Sigmoid colon (tissue), 7 donors: ENCODE measurements around the gene NNT. TPM values are rescaled to one million over a fixed set of nuclear protein-coding genes. Genes with fewer than 3 reads are reported as not detected.

Experiments used
- DNase-seq: peaks from one replicate; pipeline ENCODE4 v3.0.0-alpha.2; 2019
- H3K27ac ChIP-seq, 4 donors: fragments of 200-600 bp; sonication (generic); one replicate each; pipeline ENCODE4 v1.5.1; 2016 to 2019; ENCODE audit warnings: mild to moderate bottlenecking in 1 of 4
- H3K27me3 ChIP-seq, 3 donors: fragments of 200-600 bp; sonication (generic); one replicate each; pipeline ENCODE4 v1.5.1; 2019; ENCODE audit warnings: mild to moderate bottlenecking in 1 of 3
- H3K36me3 ChIP-seq, 4 donors: fragments of 200-600 bp; sonication (generic); one replicate each; pipeline ENCODE4 v1.5.1; 2016 to 2019
- H3K4me1 ChIP-seq, 4 donors: fragments of 200-600 bp; sonication (generic); one replicate each; pipeline ENCODE4 v1.5.1; 2017 to 2019
- H3K4me3 ChIP-seq, 4 donors: fragments of 200-600 bp; sonication (generic); one replicate each; pipeline ENCODE4 v1.5.1; 2017 to 2019; ENCODE audit warnings: mild to moderate bottlenecking in 2 of 4, moderate library complexity in 1 of 4
- H3K9me3 ChIP-seq, 4 donors: fragments of 200-600 bp in 3 of 4; sonication (generic) in 3 of 4; one replicate each; pipeline versions ENCODE4 v1.5.1 to v1.6.1; 2013 to 2019
- EP300 ChIP-seq, 4 donors: sonication (generic); formaldehyde crosslinking; IDR thresholded peaks; one replicate each; pipeline ENCODE4 v1.6.1; 2017; ENCODE audit warnings: antibody characterized with exemption in 4 of 4
- POLR2A ChIP-seq, 2 donors: fragments of 450-650 bp; IDR thresholded peaks; one replicate each; pipeline ENCODE4 v1.6.1; 2016; ENCODE audit warnings: antibody characterized with exemption in 2 of 2, mild to moderate bottlenecking in 2 of 2, moderate library complexity in 2 of 2
- POLR2AphosphoS5 ChIP-seq, 4 donors: sonication (generic); formaldehyde crosslinking; IDR thresholded peaks; one replicate each; pipeline ENCODE4 v1.6.1; 2017; ENCODE audit warnings: antibody characterized with exemption in 4 of 4
- WGBS, 2 donors: extraction: QIAGEN DNeasy Blood & Tissue Kit; methylation state at CpG; one replicate each; pipeline ENCODE4 v1.1.7; 2013; 5-methylcytosine and 5-hydroxymethylcytosine counted together
- intact Hi-C: fragments of 100-400 bp; cut with DNase I; formaldehyde crosslinking; loops from one replicate; pipeline ENCODE4 v1.15.1; 2023
- polyA plus RNA-seq, 3 donors: library from polyadenylated mRNA; stranded (reverse); fragments of 200-250 nt; gene quantifications; one replicate each; pipeline ENCODE4 v1.2.3, GENCODE V29; 2013
- total RNA-seq, 4 donors: library from RNA; depleted of rRNA; stranded (reverse); fragments of >200 nt; gene quantifications; one replicate each; pipeline ENCODE4 v1.1.0, GENCODE V29; 2016
- TF ChIP-seq, protein P1 (sequence below), 4 experiments: fragments of 450-650 bp in 3 of 4; fragments of 200-600 bp in 1 of 4; IDR thresholded peaks; one replicate each; pipeline ENCODE4 v1.5.1; 2016 to 2019; ENCODE audit warnings: antibody characterized with exemption in 4 of 4, mild to moderate bottlenecking in 3 of 4, moderate library complexity in 2 of 4
- donor health status: healthy with polysubstance abuse.
- donor health status: Bipolar disorder and iron deficiency.
- donor health status: healthy.

Gene NNT
- total and polyA plus RNA-seq, 7 donors = 15.7 to 80.3 (median 48.5) TPM

DNA sequence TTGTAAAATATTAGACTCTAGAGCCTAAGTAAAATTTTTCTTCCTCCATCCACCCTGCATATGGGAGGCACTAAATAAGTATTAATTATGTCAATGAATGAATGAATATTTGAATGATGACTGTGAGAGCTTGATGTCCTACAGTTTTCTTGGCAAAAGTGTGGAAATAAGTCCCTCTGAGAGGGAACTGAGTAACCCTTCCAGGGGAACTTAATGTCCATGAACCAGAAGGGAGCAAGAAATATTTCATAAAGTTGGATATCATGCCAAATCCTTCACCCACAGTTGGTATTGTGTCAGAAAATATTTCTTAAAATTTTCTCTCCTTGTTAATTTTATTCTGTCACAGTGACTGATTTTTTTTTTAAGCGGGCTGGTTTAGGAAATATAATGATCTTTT is 36.6 kb downstream of the NNT start:
- H3K27ac ChIP-seq = no peak overlapping the region
- intact Hi-C loops = loop anchor here (10.0 kb wide), 1 partner anchor 1135 kb away; no protein-coding TSS in a partner anchor

DNA sequence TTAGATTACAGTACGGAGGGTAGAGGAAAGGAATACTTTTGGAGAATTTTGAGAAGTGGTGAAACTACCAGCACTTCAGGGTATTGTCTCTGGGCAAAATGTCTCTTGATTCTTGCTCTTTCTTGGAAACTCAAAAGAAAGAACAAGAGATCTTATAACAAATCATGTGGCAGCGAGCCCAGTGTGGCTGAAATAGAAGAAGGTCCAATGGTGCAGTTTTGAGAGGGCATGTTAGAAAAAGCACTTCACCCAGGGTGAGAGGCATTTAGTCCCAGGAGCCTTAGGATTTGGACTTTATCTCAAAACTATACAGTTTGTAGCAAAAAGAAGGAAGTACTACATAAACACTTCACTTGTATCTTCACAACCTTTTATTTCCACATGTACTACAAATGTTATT is 39.4 kb downstream of the NNT start:
- H3K36me3 ChIP-seq = peaks cover 0 to 24% (median 2%) of the 10 kb centered on the region in 4 donors

More for the DNA sequence above, 36.6 kb downstream of the NNT start:
- TF ChIP-seq POLR2A (IDR thresholded peaks at IDR 0.05) (no peak), EP300 (IDR thresholded peaks at IDR 0.05) (no peak), POLR2AphosphoS5 (IDR thresholded peaks at IDR 0.05) (no peak)
- TF ChIP-seq, protein P1, sequence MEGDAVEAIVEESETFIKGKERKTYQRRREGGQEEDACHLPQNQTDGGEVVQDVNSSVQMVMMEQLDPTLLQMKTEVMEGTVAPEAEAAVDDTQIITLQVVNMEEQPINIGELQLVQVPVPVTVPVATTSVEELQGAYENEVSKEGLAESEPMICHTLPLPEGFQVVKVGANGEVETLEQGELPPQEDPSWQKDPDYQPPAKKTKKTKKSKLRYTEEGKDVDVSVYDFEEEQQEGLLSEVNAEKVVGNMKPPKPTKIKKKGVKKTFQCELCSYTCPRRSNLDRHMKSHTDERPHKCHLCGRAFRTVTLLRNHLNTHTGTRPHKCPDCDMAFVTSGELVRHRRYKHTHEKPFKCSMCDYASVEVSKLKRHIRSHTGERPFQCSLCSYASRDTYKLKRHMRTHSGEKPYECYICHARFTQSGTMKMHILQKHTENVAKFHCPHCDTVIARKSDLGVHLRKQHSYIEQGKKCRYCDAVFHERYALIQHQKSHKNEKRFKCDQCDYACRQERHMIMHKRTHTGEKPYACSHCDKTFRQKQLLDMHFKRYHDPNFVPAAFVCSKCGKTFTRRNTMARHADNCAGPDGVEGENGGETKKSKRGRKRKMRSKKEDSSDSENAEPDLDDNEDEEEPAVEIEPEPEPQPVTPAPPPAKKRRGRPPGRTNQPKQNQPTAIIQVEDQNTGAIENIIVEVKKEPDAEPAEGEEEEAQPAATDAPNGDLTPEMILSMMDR (IDR thresholded peaks at IDR 0.05) = no peak
- Histone ChIP-seq H3K27me3 (no peaks in the 10 kb centered on the region), H3K4me3 (no peak overlapping the region), H3K9me3 (no peaks in the 10 kb centered on the region), H3K36me3 (peaks cover 0 to 10% (median 0%) of the 10 kb centered on the region in 4 donors), H3K4me1 (peaks cover 0 to 60% (median 36%) of the 10 kb centered on the region in 4 donors)
- DNase-seq = no peak
- WGBS, 2 donors = 97 to 99% methylated on average over 1 of the region's 1 CpG

DNA sequence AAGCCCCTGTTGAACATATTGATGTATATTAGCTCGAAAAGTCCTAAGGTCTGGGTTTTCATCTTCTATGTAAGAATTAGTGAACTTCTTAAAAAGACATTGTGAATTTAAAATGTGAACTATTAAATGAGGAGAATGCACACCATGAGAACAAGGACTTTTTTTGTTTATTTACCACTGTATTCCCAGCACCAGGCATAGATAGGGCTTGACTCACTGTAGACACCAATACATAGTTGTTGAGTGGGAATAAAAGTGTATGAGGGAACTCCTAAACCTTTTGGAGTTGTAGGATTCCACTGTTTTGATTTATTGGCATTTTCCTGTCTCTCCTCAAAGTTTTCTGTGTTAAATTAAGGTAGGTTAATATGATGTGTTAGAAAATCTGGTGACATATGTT is 40.3 kb downstream of the NNT start:
- TF ChIP-seq, protein P1 (IDR thresholded peaks at IDR 0.05) = no peak
- TF ChIP-seq EP300 (IDR thresholded peaks at IDR 0.05) (no peak), POLR2AphosphoS5 (IDR thresholded peaks at IDR 0.05) (no peak), POLR2A (IDR thresholded peaks at IDR 0.05) (no peak)
- WGBS, 2 donors = 98% methylated on average over 1 of the region's 1 CpG
- intact Hi-C loops = no loop called here
- H3K27me3 ChIP-seq = no peaks in the 10 kb centered on the region
- no peak overlapping the region for H3K4me3 ChIP-seq
- no peak overlapping the region for H3K27ac ChIP-seq
- DNase-seq = no peak
- peaks cover 0 to 30% (median 13%) of the 10 kb centered on the region in 4 donors for H3K4me1 ChIP-seq
- peaks cover 0 to 24% (median 2%) of the 10 kb centered on the region in 4 donors for H3K36me3 ChIP-seq
- H3K9me3 ChIP-seq = no peaks in the 10 kb centered on the region

More for the DNA sequence above, 39.4 kb downstream of the NNT start:
- intact Hi-C loops = no loop called here
- no peak overlapping the region for H3K4me3 ChIP-seq
- TF ChIP-seq EP300 (IDR thresholded peaks at IDR 0.05) = no peak
- TF ChIP-seq POLR2A (IDR thresholded peaks at IDR 0.05) = no peak
- TF ChIP-seq, protein P1 (IDR thresholded peaks at IDR 0.05) = no peak
- TF ChIP-seq POLR2AphosphoS5 (IDR thresholded peaks at IDR 0.05) = no peak
- H3K27ac ChIP-seq = no peak overlapping the region
- 93 to 99% methylated on average over 2 of the region's 2 CpGs for WGBS, 2 donors
- H3K27me3 ChIP-seq = no peaks in the 10 kb centered on the region
- peaks cover 0 to 31% (median 13%) of the 10 kb centered on the region in 4 donors for H3K4me1 ChIP-seq
- H3K9me3 ChIP-seq = no peaks in the 10 kb centered on the region
- DNase-seq = no peak

DNA sequence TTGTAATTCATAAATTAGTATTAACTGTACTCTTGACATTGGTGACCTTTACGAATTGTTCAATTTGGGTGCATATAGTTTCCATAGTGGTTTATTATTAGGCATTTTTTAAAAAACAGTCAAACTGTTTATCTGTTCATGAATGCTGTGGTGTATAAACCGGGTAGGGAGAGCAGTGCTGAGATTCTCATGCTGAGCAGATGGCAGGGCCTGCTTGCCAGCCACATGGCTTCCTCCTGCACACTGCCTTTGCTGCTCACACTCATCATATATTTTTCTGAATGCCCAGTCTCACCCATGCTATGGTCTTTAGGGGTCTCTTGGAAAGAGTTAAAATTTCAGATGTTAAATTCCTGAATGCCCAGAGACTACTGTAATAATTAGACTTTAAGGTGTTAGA is 40.8 kb downstream of the NNT start:
- H3K9me3 ChIP-seq = no peaks in the 10 kb centered on the region
- peaks cover 0 to 24% (median 2%) of the 10 kb centered on the region in 4 donors for H3K36me3 ChIP-seq
- no peak for DNase-seq
- intact Hi-C loops = no loop called here
- 84 to 93% methylated on average over 2 of the region's 2 CpGs for WGBS, 2 donors
- H3K27me3 ChIP-seq = no peaks in the 10 kb centered on the region
- no peak overlapping the region for H3K4me3 ChIP-seq
- TF ChIP-seq EP300 (IDR thresholded peaks at IDR 0.05) = no peak
- TF ChIP-seq, protein P1 (IDR thresholded peaks at IDR 0.05) = no peak
- no peak for TF ChIP-seq POLR2A (IDR thresholded peaks at IDR 0.05)
- TF ChIP-seq POLR2AphosphoS5 (IDR thresholded peaks at IDR 0.05) = no peak
- no peak overlapping the region for H3K27ac ChIP-seq
- H3K4me1 ChIP-seq = peaks cover 0 to 30% (median 15%) of the 10 kb centered on the region in 4 donors

DNA sequence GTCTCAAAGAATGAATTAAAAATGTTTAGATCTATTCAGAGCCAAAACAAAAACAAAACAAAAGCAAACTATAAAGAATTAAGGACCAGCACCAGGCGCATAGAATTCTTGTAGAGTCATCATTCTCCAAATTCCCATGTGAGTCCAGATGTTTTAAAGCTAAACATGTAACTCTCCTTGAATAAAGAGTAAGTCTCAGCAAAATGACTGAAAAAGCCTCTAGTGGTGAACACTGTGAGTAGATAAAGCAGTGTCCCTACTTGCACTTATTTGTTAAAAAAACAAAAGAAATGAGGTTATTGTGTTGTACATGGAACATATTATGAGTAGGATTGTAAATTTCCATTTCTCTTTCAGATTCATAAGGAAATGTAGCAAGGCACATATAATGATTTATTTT is 44.0 kb downstream of the NNT start:
- Histone ChIP-seq H3K36me3 (peaks cover 0 to 51% (median 17%) of the 10 kb centered on the region in 4 donors), H3K27me3 (no peaks in the 10 kb centered on the region), H3K27ac (no peak overlapping the region), H3K9me3 (no peaks in the 10 kb centered on the region), H3K4me1 (peaks cover 0 to 33% (median 20%) of the 10 kb centered on the region in 4 donors), H3K4me3 (no peak overlapping the region)
- 86 to 97% methylated on average over 1 of the region's 1 CpG for WGBS, 2 donors
- no peak for DNase-seq
- intact Hi-C loops = no loop called here
- TF ChIP-seq, protein P1 (IDR thresholded peaks at IDR 0.05) = no peak
- no peak for TF ChIP-seq POLR2AphosphoS5 (IDR thresholded peaks at IDR 0.05)
- TF ChIP-seq POLR2A (IDR thresholded peaks at IDR 0.05) = no peak
